KMS-11 (cell line): Measurements from ENCODE around the gene PCDHA7.
"Not testable (repeated sequence)": the region's sequence is repeated elsewhere in the genome, so short reads cannot be mapped to it uniquely, and the experiment has no call there.

Experiments used
- H2AFZ ChIP-seq: fragments of 200-600 bp; sonication (generic); 2 replicates; pipeline ENCODE4 v1.6.1; 2016; ENCODE audit warnings: antibody characterized with exemption, mixed run types, low read depth
- H3K27ac ChIP-seq: fragments of 200-600 bp; sonication (generic); 2 replicates; pipeline ENCODE4 v1.6.1; 2016; ENCODE audit warnings: mild to moderate bottlenecking, mixed run types
- H3K27me3 ChIP-seq: fragments of 200-600 bp; sonication (generic); 2 replicates; pipeline ENCODE4 v1.6.1; 2017; ENCODE audit warnings: mild to moderate bottlenecking, low read depth, mixed run types, moderate library complexity; ENCODE audit not compliant: insufficient read depth
- H3K36me3 ChIP-seq: fragments of 200-600 bp; sonication (generic); 2 replicates; pipeline ENCODE4 v1.6.1; 2017; ENCODE audit warnings: mild to moderate bottlenecking, mixed run types; ENCODE audit not compliant: insufficient read depth
- H3K4me1 ChIP-seq: fragments of 200-600 bp; sonication (generic); 2 replicates; pipeline ENCODE4 v1.6.1; 2016; ENCODE audit warnings: mild to moderate bottlenecking, low read depth, mixed run types; ENCODE audit not compliant: poor library complexity, severe bottlenecking
- H3K4me2 ChIP-seq: fragments of 200-600 bp; sonication (generic); 2 replicates; pipeline ENCODE4 v1.7.0; 2016; ENCODE audit warnings: mild to moderate bottlenecking, mixed run types
- H3K4me3 ChIP-seq: fragments of 200-600 bp; sonication (generic); IDR thresholded peaks from 2 replicates; pipeline ENCODE4 v1.6.1; 2017; ENCODE audit warnings: low read depth, low read length, mixed read lengths; ENCODE audit not compliant: insufficient read depth
- H3K79me2 ChIP-seq: fragments of 200-600 bp; sonication (generic); 2 replicates; pipeline ENCODE4 v1.6.1; 2016; ENCODE audit warnings: low read depth, mixed run types; ENCODE audit not compliant: insufficient read depth
- H3K9ac ChIP-seq: fragments of 200-600 bp; sonication (generic); 2 replicates; pipeline ENCODE4 v1.6.1; 2016; ENCODE audit warnings: mild to moderate bottlenecking, mixed run types
- H4K20me1 ChIP-seq: fragments of 200-600 bp; sonication (generic); 2 replicates; pipeline ENCODE4 v1.6.1; 2016; ENCODE audit warnings: mild to moderate bottlenecking, mixed run types; ENCODE audit not compliant: insufficient read depth
- TF ChIP-seq, protein P1 (sequence below): fragments of 200-600 bp; sonication (generic); conservative IDR thresholded peaks from 2 replicates; pipeline ENCODE4 v1.6.1; 2017; ENCODE audit warnings: low read depth, mild to moderate bottlenecking, antibody characterized with exemption, low read length, moderate library complexity, mixed read lengths

Gene PCDHA7

DNA sequence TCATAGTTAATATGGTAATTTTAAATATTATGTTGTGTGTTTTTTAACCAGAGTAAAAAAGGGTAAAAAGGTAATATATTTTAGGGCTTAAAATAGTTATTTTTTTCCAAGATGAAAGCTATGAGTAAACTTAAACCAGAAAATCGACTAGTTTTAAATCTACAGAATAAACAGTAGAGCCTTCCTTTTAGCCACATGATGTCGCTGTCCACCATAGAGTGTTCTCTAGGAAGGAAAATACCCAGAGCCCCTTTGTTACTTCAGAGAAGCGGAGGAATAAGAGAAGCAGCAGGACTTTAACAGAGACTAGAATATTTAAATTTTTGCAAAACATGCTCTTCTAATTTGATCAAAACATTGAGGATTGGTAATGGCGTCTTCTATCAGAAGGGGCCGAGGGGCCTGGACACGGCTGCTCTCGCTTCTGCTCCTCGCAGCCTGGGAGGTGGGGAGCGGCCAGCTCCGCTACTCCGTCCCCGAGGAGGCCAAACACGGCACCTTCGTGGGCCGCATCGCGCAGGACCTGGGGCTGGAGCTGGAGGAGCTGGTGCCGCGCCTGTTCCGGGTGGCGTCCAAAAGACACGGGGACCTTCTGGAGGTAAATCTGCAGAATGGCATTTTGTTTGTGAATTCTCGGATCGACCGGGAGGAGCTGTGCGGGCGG is 39.3 kb upstream of the PCDHA7 start, which contains the start of gene PCDHA2:
PCDHA2 (plus strand) TSS at position 258 of the 664 bp plus-strand sequence.
- no peaks in the 10 kb centered on the region for H4K20me1 ChIP-seq
- no peak within 1 kb of the TSS for H3K9ac ChIP-seq
- H3K27me3 ChIP-seq: no peaks in the 10 kb centered on the region
- no peak within 1 kb of the TSS for H3K27ac ChIP-seq
- H3K79me2 ChIP-seq: no peaks in the 10 kb centered on the region
- H3K4me1 ChIP-seq: no peaks in the 10 kb centered on the region
- no peak within 1 kb of the TSS for H3K4me2 ChIP-seq
- H2AFZ ChIP-seq: no peak within 1 kb of the TSS
- TF ChIP-seq, protein P1, sequence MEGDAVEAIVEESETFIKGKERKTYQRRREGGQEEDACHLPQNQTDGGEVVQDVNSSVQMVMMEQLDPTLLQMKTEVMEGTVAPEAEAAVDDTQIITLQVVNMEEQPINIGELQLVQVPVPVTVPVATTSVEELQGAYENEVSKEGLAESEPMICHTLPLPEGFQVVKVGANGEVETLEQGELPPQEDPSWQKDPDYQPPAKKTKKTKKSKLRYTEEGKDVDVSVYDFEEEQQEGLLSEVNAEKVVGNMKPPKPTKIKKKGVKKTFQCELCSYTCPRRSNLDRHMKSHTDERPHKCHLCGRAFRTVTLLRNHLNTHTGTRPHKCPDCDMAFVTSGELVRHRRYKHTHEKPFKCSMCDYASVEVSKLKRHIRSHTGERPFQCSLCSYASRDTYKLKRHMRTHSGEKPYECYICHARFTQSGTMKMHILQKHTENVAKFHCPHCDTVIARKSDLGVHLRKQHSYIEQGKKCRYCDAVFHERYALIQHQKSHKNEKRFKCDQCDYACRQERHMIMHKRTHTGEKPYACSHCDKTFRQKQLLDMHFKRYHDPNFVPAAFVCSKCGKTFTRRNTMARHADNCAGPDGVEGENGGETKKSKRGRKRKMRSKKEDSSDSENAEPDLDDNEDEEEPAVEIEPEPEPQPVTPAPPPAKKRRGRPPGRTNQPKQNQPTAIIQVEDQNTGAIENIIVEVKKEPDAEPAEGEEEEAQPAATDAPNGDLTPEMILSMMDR: 0 out of 2 replicates have a peak, but pooled peaks have one; percentile 12
- no peaks in the 10 kb centered on the region for H3K36me3 ChIP-seq
- H3K4me3 ChIP-seq: no peak within 1 kb of the TSS

- H3K9ac ChIP-seq: no peak overlapping the region
- no peak overlapping the region for H3K27ac ChIP-seq
- H3K4me3 ChIP-seq: no peak overlapping the region
- H3K4me1 ChIP-seq: no peaks in the 10 kb centered on the region
- H3K4me2 ChIP-seq: no peak overlapping the region
- H3K36me3 ChIP-seq: no peaks in the 10 kb centered on the region
- H3K79me2 ChIP-seq: no peaks in the 10 kb centered on the region
- TF ChIP-seq, protein P1: 0 out of 2 replicates have a peak, but pooled peaks have one; percentile 1
- H2AFZ ChIP-seq: no peak overlapping the region
- H4K20me1 ChIP-seq: no peaks in the 10 kb centered on the region
- no peaks in the 10 kb centered on the region for H3K27me3 ChIP-seq
Measured at GRCh38 chr5:140795259-140795641, 38.8 kb upstream of the PCDHA7 start.

DNA sequence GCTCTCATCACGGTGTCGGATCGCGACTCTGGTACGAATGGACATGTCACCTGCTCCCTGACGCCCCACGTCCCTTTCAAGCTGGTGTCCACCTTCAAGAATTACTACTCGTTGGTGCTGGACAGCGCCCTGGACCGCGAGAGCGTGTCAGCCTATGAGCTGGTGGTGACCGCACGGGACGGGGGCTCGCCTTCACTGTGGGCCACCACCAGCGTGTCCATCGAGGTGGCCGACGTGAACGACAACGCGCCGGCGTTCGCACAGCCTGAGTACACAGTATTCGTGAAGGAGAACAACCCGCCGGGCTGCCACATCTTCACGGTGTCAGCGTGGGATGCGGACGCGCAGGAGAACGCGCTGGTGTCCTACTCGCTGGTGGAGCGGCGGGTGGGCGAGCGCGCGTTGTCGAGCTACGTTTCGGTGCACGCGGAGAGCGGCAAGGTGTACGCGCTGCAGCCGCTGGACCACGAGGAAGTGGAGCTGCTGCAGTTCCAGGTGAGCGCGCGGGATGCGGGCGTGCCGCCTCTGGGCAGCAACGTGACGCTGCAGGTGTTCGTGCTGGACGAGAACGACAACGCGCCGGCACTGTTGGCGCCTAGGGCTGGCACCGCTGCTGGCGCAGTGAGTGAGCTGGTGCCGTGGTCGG is 37.9 kb upstream of the PCDHA7 start:
- not testable (repeated sequence) for H4K20me1 ChIP-seq, H3K4me2 ChIP-seq, H3K79me2 ChIP-seq

GRCh38 chr5:140796718-140797095 is 37.4 kb upstream of the PCDHA7 start:
- no peaks in the 10 kb centered on the region for H3K27me3 ChIP-seq
- no peak overlapping the region for H3K27ac ChIP-seq
- no peaks in the 10 kb centered on the region for H4K20me1 ChIP-seq
- H3K4me2 ChIP-seq: no peak overlapping the region
- TF ChIP-seq, protein P1: no peak
- no peaks in the 10 kb centered on the region for H3K36me3 ChIP-seq
- no peak overlapping the region for H2AFZ ChIP-seq
- no peaks in the 10 kb centered on the region for H3K4me1 ChIP-seq
- no peaks in the 10 kb centered on the region for H3K79me2 ChIP-seq
- no peak overlapping the region for H3K9ac ChIP-seq
- no peak overlapping the region for H3K4me3 ChIP-seq

More for the DNA sequence above, 37.9 kb upstream of the PCDHA7 start:
- not testable (repeated sequence) for H3K27me3 ChIP-seq, H3K4me1 ChIP-seq, H3K9ac ChIP-seq, H3K4me3 ChIP-seq, H3K27ac ChIP-seq, H3K36me3 ChIP-seq, H2AFZ ChIP-seq
